Measurements from ENCODE around the gene BMPER.
A peak's percentile ranks its signal among the peaks of the same experiment; 100 is the strongest.

BMPER gene

DNA sequence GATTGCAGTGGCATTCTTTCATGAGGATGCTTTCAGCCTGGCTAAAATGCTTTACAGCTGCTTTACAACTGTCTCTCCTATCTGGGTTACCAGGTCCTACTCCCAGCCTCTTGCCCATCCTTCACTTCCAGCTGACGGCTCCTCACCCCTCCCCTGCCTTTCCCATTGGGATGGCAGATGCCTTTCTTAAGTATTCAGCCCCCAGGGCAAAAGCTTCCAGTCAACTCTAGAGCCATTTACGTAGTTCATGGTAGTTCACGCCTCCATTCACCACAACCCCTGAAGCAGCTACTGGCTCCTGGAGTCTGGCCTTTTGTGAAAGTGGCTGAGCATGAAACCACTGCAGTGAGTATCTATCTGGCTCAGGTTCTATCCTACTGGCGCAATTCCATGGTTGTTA lies 17.2 kb upstream of the BMPER start:
- DNase-seq (ENCODE audit: low read depth): no peak

DNA sequence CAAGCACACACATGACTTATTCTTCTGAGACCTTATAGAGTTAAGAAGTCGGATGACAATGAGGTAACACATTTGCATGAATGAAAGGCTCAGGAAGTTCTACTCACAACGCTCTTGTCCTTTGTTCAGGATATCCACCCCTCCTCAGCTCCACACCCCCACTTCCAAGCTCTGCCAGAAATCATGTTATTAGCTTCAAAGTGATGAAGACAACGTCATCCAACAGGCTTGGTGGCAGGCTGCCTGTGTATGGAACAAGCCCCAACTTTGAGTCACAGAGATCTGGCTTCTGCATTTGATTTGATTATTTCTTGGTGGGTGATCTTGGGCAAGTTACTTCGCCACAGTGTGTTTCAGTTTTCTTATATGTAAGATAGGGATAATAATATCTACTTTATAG lies 12.4 kb upstream of the BMPER start:
- DNase-seq (ENCODE audit: low read depth): no peak

DNA sequence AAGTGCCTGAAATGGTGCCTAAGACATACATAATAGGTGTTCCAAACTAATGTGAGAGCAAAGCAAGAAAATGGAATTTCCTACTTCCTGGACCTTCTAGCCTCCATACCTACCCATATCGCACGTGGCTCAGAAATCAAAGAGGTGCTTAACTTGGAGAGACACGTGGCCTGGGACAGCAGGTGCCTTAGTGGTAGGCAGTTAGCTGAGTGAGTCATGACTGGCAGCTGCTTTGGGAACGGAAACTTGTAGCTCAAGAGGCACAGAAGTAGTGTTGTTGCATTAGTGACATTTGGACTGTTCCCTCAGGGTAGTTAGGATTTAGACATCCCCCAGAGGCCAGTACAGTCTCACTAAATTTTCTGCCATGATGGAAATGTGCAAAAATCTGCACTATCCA lies 12.0 kb upstream of the BMPER start:
- DNase-seq (ENCODE audit: low read depth): no peak

DNA sequence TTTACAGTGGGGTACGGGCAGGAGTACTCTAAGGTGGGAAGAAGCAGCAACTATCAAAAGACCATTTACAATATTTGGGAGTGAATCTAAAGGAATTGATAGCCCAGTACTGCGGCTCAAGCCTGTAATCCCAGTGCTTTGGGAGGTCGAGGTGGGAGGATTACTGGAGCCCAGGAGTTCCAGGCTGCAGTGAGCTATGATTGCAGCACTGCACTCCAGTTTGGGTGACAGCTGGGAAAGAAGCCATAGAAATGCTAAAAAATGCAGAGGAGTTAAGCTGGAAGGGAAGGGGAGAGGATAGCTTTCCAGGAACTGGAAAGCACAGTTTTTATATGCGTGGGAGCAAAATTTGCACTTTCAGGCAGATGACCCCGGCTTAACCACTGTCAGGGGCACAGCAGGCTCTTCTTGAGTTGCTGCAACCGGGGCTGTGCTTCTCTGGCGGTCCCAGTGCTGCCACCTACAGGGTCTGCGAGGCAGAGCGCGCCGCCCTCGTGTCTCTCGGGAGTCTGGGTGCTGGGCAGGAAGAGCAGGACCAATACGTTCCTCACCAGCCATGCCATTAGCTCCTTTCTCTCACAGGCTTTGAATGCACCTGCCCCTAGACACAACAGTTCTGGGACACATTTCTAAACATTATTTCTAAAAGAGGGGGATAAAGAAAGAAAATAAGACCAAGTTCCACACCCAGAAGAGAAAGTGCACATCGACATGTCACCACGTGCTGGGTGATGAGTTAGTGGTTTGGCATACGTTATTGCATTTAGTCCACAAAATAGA lies 10.1 kb upstream of the BMPER start:
- DNase-seq (ENCODE audit: low read depth): peak; percentile 84

DNA sequence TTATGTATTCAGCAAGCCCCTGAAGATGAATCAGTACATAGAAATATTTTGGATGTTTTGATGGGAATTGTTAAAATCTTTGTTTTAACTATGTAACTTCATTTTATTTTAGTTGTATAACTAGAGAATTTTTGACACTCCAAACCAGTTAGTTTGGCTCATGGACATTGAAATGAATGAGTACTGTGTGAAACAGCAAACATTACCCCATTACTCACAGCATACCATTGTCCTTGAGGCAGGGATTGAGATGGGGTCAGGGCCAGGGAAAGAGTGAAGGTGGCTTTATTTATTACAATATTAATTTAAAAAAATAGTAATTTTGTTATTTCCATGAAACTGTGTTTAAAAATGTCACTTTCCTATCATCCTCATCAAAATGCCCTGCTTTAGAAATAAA lies 4.8 kb upstream of the BMPER start:
- no peak for DNase-seq (ENCODE audit: low read depth)

DNA sequence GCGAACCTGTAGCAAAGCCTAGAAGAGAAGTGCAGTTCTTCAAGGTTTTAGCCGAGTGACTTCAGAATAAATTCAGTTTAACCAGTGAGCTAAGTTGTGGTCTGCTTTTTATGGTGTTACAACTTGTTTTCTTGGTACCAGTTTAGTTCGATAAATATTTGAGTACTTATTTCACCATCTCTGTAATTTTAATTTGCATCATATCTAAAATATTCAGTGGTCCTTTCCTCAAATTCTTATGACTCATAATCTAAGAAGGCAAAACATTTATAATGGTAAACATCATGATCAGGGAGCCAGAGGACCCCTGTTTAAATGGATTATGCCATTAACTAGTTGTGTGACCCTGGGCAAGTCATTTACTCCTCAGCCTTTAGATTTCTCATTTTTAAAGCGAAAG lies 4.1 kb upstream of the BMPER start:
- peak; percentile 9 for DNase-seq (ENCODE audit: low read depth)

DNA sequence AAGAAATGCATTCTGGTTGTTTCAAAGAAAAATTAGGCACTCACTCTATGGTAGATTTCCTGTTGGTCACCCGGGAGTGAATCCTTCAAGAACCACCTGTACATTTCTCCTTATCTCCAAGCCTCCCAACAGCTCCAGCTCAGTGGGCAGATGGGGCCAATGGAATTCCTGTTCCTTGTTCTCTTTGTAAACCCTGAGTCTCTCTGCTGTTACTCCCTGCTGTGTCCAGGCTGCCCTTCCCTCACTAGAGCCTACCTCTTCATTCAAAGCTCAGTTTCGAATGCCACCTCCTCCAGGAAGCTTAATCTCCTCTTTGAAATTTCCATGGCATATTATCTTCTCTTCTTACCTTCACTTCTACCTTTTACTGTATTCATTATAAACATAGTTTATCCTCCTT lies 3.5 kb upstream of the BMPER start:
- no peak for DNase-seq (ENCODE audit: low read depth)

DNA sequence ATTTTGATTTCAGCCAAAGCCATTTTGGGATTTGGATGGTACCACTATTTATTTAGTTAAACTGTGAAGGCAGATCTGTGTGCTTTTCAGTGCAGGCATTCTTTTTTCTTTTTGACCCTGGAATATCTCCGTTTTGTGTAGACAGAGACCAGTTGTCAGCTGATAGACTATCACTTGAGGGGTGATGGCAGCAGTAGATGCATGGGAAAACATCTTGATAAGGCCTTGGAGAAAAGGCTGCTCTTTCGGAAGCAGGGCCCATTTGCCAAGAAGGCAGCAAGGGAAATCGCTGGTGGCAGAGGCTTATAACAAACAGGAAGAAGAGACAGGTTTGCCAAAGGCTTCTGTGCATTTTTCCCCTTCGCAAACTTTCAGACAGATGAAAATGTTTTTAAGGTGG lies 2.6 kb upstream of the BMPER start:
- DNase-seq (ENCODE audit: low read depth): no peak

DNA sequence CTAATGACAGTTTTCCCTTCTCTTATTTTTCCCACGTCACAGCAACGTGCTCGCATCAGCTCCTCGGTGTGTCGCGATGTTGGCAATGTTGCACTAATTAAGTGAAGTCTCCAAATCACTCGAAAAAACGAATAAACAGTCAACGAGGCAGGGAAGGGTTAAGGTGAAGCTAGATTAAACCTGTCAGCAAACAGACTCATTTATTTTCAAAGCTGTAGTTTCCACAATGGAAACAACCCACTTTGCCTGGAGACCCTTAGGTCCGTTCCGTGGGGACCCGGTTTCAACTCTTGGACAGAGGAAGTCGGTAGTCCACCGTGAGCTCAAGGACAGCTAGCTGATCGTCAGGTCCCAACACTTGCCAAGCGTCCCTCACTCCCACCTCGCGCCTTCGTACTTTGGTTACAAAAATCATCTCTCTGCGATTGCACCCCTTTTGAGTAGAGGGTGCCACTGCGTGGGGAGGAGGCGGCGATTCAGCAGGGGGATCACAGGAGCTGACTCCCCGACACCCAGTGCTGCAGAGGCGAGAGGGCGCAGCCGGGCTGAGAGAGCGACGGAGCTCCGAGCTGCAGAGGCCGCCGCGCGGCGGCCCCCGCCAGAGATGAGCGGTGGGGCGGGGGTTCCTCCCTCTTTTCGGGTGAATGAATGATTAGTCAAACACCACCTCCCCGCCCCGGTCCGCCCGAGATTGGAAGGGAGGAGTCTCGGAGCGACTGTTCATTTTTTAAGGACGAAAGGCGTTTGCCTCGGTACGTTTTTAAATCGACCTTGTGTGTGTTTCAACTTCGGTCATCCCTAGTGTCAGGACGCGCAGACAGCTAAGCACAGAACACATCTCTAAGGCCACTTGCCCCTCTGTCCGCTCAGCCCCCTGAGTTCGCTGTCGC lies 1.3 kb upstream of the BMPER start:
- peak; percentile 25 for DNase-seq (ENCODE audit: low read depth)

DNA sequence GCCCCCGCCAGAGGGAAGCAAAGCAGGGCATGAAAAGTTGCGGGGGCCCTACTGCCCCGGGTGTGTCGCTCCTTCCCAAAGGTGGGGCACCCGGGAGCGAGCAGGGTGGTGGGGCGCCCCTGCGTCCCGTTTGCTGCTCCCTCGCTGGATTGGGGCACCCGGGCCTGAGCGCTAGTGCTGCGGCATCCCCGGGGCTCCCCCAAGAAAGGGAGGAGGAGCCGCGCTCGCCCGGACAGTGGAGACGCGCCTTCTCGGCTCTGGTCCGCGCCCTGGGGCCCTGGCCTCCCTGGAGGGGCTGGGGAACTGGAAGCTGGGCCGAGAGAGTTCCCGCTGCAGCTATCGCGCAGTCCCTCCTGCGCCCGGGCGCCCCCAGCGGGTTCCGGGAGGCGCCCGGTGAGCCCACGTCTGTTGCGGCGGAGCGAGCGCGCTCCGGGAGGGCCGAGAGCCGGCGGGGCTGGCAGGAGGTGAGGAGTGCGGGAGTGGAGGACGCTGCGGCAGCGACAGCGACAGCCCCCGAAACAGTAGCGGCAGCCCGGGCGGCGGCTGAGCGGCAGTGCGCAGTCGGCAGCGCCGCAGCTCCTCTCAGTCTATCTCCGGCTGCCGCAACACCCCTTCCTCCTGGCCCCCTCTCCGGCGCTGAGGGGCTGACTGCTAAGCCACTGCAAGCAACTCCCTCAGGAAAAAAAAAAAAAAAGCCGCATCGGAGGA lies 504 bp upstream of the BMPER start:
- peak; percentile 28 for DNase-seq (ENCODE audit: low read depth)

DNA sequence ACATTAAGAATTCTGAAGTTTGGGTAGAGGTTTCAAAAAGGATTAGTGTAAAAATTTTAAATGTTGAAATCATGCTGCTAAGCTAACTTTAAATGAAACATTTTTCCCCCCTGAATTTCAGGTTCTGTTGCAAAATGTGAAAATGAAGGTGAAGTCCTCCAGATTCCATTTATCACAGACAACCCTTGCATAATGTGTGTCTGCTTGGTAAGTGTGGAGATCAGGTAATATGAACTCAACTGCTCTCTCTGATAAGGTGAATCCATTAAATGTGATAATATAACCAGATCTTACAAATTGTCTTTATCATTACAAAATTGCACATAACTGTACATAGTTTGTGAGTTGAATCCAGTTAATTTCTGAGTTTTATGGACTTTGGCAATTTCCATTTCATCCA lies 1.4 kb downstream of the BMPER start:
- DNase-seq (ENCODE audit: low read depth): no peak

DNA sequence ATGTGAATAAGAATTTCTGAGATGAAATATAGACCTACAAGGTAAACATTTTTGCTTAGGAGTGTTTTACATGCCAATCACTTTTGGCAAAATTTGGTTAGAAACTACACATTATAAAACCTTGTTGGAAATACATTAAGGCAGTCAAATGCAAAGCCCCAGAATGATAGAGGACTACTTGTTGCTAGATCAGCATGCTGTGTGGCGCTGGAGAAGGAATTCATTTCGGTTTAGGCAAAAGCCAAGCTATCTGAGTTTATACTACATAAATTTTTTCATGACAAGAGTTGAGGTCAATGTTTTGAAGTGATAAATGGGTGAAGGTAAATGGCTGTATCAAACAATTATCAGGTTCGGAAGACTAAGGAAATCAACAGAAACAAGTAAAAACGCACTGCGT lies 2.3 kb downstream of the BMPER start:
- no peak for DNase-seq (ENCODE audit: low read depth)

DNA sequence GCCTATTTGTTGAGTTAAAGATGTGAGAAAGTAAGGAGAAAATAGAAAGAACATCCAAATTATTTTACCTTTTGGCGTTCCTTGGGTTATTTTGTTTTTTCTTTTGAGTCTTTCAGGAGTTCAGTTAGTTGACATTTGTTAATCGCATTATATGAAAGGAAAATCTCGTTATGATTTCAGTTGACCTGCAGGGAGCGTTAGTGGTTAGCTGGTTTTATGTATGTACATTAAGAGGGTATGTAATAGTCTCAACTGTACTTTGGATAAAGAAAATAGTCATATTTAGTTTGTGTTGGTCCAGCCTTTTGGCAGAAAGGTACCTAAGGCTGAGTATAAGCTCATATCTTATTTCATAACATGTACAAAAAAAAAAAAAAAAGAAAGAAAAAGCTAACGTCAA lies 4.0 kb downstream of the BMPER start:
- no peak for DNase-seq (ENCODE audit: low read depth)

DNA sequence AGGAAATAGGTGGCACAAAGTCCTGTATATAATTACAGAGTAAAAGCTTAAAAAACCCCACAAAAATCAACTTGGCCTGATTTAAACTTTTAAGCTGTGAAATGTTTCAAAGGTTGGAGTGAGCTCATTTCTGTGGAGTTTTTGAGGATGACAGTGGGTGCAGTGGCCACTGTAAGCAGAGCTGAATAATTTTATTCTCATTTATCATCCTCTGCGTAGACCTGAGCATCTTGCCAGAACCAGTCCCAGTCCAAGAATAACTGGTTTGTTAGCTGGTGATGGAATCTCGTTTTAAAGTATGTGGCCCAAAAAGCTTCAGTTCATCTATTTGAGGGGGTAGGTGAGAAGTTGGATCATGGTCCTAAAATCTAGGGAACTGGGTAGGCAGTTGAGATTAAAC lies 4.4 kb downstream of the BMPER start:
- no peak for DNase-seq (ENCODE audit: low read depth)

DNA sequence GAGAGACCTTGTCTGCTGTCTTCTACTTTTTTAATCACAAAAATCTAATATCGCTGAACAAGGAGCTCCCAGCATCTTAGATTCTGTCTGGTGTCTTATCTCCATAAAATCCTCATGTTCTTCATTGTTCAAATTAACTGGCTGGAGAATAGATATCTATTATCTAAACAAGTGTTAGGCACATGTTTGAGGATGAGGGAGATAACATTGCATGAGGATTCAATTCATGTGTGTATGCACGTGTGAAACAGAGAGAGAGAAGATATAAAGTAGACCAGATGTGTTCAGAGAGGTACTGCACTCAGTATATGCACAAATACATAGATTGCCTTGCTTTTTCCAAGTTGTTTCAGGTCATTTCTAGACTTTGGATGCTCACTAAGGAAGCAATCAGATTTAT lies 5.4 kb downstream of the BMPER start:
- no peak for DNase-seq (ENCODE audit: low read depth)

DNA sequence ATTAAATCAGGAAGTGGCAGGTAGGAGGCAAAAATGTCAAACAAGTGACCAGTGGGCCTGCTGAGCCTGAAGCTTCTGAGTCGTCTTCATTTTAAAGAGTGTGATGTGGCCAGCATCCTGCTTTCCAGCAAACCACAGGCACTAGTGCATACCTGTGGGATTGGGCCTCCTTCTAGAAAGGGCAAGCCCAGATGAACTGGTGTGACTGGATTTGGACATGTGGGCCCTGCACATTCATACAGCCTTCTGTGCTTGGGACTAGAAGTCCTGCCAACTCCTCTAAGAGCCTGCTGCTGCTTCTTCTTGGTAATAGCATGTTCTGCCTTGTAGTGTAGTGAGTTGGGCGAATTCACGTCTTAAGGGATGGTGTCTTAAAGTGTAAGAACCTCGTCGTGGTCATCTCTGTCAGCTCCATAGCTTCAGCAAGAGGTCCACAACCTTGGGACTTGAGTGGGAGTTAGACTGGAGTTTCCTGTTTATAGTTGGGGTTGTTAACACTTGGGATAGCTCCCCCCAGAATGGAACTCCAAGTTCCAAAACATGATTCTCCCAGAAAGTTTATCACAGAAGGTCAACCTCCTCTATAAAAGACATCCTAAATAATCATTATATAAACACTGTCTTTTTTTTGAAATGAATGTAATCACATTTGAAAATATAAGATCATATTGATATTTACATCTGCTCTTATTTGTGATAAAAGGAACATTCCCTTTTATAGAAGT lies 11.2 kb downstream of the BMPER start:
- no peak for DNase-seq (ENCODE audit: low read depth)

DNA sequence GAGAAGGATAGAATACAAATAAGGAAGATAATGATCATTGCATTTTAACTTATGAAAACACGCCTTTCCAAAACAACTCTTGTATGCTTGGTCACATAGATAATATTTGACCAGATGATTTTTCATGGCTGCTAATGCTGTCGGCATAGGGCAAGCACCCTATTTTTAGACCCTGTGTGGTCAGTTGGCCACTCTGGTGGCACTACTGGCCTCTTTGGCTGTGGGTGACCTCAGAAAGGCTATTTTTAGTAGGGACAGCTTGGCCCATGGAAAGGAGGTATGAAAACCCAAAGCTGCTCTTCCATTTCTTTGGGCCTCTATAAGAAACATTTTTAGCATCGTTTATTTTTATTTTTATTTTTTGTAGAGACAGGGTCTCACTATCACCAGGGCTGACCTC lies 12.3 kb downstream of the BMPER start:
- no peak for DNase-seq (ENCODE audit: low read depth)

DNA sequence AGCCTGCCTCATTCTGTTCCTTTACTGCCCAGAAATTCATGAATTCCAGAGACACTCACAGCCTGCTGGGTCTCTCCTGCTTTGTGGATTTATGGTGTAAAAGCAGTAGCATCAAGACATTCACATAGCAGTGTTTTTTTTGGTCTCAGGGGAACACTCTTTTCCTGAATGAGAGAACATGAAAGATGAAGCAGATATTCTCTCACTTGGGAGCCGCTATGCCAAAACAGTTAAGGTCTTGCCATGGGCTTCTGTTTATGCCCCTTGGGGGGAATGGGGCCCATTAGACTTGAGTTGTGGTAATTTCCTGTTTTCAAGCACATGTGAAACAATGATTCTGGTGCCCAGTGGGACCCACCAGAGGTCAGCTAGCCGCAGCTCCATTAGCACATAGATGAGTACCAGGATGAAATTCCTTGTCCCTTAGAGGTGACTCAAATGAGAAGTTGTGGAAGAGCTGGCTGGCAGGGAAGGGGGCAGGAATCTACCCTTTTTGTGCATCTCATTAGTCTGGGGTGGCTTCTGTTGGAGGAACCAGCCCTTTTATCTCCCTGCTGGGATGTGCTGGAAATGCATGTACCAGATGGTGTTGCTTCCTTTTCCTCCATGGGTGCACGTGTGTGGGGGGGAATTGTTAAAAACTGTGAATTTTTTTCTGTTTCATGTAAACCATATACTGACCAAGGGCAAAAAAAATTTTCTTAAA lies 13.3 kb downstream of the BMPER start:
- no peak for DNase-seq (ENCODE audit: low read depth)

DNA sequence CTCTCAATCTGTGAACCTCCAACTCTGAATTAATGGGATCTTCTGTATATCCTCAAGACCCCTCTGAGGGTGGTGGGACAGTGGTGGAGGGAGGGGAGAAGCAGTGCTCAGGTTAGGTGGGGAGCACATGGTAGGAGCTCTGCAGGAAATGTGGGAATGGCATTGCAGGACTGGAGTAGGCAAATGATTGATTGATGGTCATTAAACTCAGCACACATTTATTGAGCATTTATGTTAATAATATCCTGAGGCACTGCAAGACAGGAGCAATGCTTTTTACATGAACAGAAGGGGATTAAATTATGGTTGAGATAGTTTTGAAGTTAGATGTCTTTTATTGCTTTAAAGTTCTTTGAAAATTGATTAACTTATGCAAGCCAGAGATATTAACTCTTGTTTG lies 14.1 kb downstream of the BMPER start:
- no peak for DNase-seq (ENCODE audit: low read depth)

DNA sequence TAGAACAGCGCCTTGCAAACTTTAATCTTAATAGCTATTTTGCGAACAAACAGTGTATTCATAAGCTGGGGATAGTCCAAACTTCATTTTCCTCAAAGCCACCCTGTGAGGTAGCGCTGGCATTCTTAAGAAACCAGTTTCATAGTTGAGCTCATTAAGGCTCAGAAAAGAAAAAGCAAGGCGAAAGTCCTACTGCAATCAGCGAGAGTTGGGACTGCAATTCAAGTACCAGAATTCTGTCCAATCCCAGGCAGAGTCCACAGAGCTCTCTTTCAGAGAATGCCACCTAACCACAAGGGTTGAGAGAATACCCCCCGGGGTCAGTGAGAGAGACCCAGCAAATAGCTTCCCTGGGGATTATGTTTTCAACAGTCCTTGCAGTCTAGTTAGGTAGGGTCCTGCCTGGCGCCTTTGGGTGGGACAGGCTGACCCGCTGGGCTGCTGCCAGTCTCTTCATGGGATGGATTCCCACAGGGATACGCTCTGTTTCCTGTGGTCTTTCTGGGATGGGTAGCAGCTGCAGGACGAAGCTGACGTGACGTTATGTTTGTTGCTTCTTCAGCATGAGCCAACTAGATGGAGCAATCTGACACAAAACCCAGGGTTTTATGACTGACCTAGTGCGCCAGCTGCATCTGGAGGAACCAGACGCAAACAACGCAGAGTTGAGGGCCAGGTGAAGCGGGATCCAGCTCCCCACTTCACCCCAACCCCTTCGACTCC lies 16.0 kb downstream of the BMPER start:
- DNase-seq (ENCODE audit: low read depth): no peak

DNA sequence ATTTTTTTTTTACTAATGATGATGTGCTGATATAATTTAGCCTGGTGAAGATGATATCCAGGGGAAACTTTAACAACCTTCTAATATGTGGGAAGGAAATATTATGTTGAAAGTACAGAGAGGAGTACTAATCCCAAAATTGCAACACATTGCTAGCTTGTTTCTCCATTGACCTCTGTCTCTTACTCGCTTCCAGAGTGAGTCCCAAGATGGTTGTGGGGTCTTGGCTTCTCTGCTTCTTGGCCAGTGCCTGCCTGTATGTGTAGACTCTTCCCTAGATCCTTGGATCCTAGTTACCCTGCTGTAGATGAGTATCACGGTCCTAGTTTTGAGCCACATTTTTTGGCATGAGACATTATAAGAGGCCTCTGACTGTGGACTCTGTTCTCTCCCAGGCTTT lies 17.5 kb downstream of the BMPER start:
- peak; percentile 52 for DNase-seq (ENCODE audit: low read depth)

All from amniotic epithelial cell (primary cell).